HG03280 (cell line): ENCODE results near the gene PRAMEF26.
"Not testable (repeated sequence)": the region's sequence is repeated elsewhere in the genome, so short reads cannot be mapped to it uniquely, and the experiment has no call there.

Source experiments
- ATAC-seq: cut with Tn5 transposase; IDR thresholded peaks from one replicate; pipeline ENCODE4 v1.9.1; 2021; ENCODE audit warnings: mild to moderate bottlenecking, moderate library complexity; ENCODE audit not compliant: unreplicated experiment

Gene PRAMEF26

DNA sequence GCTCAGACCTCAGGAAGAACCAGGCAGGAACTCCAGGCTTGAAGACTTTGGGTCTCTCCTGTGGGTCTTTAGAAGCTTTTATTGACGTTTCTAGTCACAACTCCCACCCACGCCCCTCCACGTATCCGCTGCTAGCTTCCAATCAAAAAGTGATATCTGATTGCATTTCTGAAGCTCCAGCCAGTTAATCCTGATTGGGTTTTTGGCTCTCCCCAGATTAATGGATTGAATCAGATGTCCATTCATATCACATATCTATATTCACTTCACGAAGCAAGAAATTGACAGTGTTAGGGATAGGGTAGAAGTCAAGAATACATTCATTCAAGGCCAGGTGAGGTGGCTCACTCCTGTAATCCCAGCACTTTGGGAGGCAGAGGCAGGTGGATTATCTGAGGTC is at the start of gene PRAMEF26:
Gene PRAMEF26 (minus strand): TSS at position 101 of the 400 bp plus-strand sequence. CDS start 2,914 bp downstream, outside the sequence.
- not testable (repeated sequence) for ATAC-seq

DNA sequence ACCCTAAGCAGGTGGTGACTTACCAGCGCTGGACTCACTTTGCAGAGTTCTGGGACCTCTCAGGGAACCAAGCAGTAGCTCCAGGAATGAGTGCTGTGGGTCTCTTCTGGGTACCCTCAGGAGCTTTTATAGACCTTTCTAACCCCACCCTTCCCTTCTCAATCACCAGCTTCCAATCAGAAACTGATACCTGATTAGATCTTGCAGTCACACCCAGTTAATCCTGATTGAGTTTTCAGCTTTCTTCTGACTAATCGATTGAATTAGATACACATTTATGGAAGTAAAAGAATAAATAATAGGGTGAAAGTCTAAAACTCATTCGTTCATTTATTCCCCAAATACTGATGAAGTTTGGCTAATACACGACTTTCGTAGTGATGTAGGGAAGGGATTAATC is 45.5 kb upstream of the PRAMEF26 start, which contains the start of gene PRAMEF13:
Gene PRAMEF13 (minus strand): TSS at position 101 of the 400 bp plus-strand sequence. CDS start 1,820 bp downstream, outside the sequence.
- ATAC-seq: not testable (repeated sequence)

DNA sequence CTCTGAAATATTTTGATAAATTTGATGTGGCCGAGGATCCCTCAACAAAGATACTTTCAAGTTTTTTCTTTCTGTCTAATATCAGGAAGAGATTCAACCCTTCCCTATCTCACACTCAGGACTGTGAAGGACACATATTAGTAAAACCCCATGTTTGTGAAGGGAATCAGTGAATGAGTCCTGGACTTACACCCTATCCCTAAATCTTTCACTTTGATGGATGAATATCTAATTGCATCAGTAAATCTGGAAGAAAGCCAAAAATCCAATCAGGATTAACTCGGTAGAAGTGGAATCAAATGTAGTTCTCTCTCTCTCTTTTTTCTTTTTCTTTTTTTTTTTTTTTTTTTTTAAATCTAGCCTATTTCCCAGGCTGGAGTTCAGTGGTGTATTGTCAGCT is 15.7 kb upstream of the PRAMEF26 start, which contains the start of gene PRAMEF9:
Gene PRAMEF9 (plus strand): TSS at position 301 of the 400 bp plus-strand sequence. CDS start 3,433 bp downstream, outside the sequence.
- ATAC-seq: not testable (repeated sequence)

- ATAC-seq: not testable (repeated sequence)
These were observed 9.7 kb upstream of the PRAMEF26 start, which contains the start of gene HNRNPCL4 for GRCh38 chr1:13165531-13165930. Gene HNRNPCL4, minus strand, starts transcription at chr1:13165631. Its CDS starts 164 bp downstream, at chr1:13165467.

- not testable (repeated sequence) for ATAC-seq
These were observed 39.1 kb downstream of the PRAMEF26 start, which contains the start of gene HNRNPCL2 for GRCh38 chr1:13116754-13117153. Gene HNRNPCL2, minus strand, starts transcription at chr1:13116854. Its CDS starts 454 bp downstream, at chr1:13116400.
